Gastrocnemius medialis (tissue), 4 donors: ENCODE measurements around the gene NXNL1.

Experiments
- CTCF ChIP-seq, 5 experiments: fragments of 450-650 bp in 3 of 5; fragments of 200-600 bp in 2 of 5; sonication (generic) in 2 of 5; IDR thresholded peaks in 4 of 5; conservative IDR thresholded peaks in 1 of 5; 1 replicate in 4 of 5; 2 replicates in 1 of 5; pipeline ENCODE4 v1.5.1; 2016 to 2019; ENCODE audit warnings: antibody characterized with exemption in 5 of 5, mild to moderate bottlenecking in 3 of 5, moderate library complexity in 3 of 5
- POLR2A ChIP-seq, 2 donors: fragments of 450-650 bp; IDR thresholded peaks; one replicate each; pipeline ENCODE4 v1.6.1; 2017; ENCODE audit warnings: antibody characterized with exemption in 2 of 2, mild to moderate bottlenecking in 2 of 2, moderate library complexity in 2 of 2

DNA sequence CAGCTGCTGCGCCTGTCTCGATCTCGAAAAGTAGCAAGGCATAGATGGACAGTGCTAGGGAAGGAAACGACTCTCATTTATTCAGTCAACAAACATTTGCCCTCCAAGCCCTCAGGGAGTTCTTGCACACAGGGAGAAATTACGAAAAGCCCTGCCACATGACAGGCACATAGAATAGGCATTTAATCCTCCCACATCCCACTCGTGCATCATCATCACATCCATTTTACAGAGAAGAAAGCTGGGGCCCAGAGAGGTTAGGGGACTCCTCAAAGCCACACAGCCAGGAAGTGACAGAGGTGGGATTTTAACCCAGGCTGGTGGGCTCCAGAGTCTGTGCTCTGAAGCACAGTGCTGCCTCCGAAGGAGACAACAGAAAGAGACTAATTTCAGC, 23.9 kb downstream of the NXNL1 start:
- no peak for TF ChIP-seq CTCF (IDR thresholded peaks at IDR 0.05 in 4 of 5, conservative IDR thresholded peaks at IDR 0.05 in 1 of 5)
- TF ChIP-seq POLR2A (IDR thresholded peaks at IDR 0.05), result no peak
